Natural killer cell (primary cell): ENCODE data around the gene ROBO2. TPM values are rescaled to one million over a fixed set of nuclear protein-coding genes. Genes with fewer than 3 reads are reported as not detected.

Experiments used
- ATAC-seq, 3 donors: fragments of 150-1000 bp in 2 of 3; fragments of 200-7000 bp in 1 of 3; cut with Tn5 transposase; 1 replicate in 1 of 3; 2 replicates in 2 of 3; pipeline ENCODE4 v1.10.0; 2021; ENCODE audit warnings: mild to moderate bottlenecking in 2 of 3, moderate library complexity in 2 of 3
- DNase-seq, 2 donors: peaks; one replicate each; pipeline versions ENCODE4 v3.0.0 to v3.0.0-alpha.2; 2013 to 2021; ENCODE audit warnings: mixed read lengths in 1 of 2
- H3K27ac ChIP-seq: one replicate; pipeline ENCODE4 v1.5.1; 2013; ENCODE audit warnings: mild to moderate bottlenecking, low read length
- H3K27me3 ChIP-seq: one replicate; pipeline ENCODE4 v1.6.1; 2013; ENCODE audit warnings: low read length; ENCODE audit not compliant: control insufficient read depth, insufficient read depth
- H3K36me3 ChIP-seq: one replicate; pipeline ENCODE4 v1.6.1; 2013; ENCODE audit warnings: low read length; ENCODE audit not compliant: control insufficient read depth, insufficient read depth
- H3K4me1 ChIP-seq: one replicate; pipeline ENCODE4 v1.6.1; 2013; ENCODE audit warnings: low read length; ENCODE audit not compliant: control insufficient read depth, insufficient read depth
- H3K4me3 ChIP-seq: one replicate; pipeline ENCODE4 v1.5.1; 2013; ENCODE audit warnings: low read length
- H3K9me3 ChIP-seq: one replicate; pipeline ENCODE4 v1.6.1; 2013; ENCODE audit warnings: low read length; ENCODE audit not compliant: control insufficient read depth, insufficient read depth
- H3K27ac Mint-ChIP-seq, 2 donors: one replicate each; pipeline ENCODE4 v1.8.0; 2022; ENCODE audit warnings: mild to moderate bottlenecking in 2 of 2, mixed read lengths in 2 of 2, moderate library complexity in 1 of 2
- H3K27me3 Mint-ChIP-seq, 2 donors: one replicate each; pipeline ENCODE4 v1.8.0; 2022; ENCODE audit warnings: low read depth in 2 of 2, mixed read lengths in 2 of 2
- H3K36me3 Mint-ChIP-seq: one replicate; pipeline ENCODE4 v1.8.0; 2022; ENCODE audit warnings: mixed read lengths
- H3K4me1 Mint-ChIP-seq, 2 donors: one replicate each; pipeline ENCODE4 v1.8.0; 2022; ENCODE audit warnings: mixed read lengths in 2 of 2
- H3K4me3 Mint-ChIP-seq: one replicate; pipeline ENCODE4 v1.8.0; 2022; ENCODE audit warnings: mild to moderate bottlenecking, moderate library complexity, mixed read lengths
- H3K9me3 Mint-ChIP-seq, 2 donors: one replicate each; pipeline ENCODE4 v1.8.0; 2022; ENCODE audit warnings: mixed read lengths in 2 of 2
- WGBS: methylation state at CpG from one replicate; pipeline ENCODE4 v1.1.7; 2013; ENCODE audit warnings: missing lambda C conversion rate; ENCODE audit not compliant: insufficient coverage; 5-methylcytosine and 5-hydroxymethylcytosine counted together
- intact Hi-C: fragments of 100-400 bp; cut with micrococcal nuclease; formaldehyde crosslinking; loops from one replicate; pipeline ENCODE4 v1.14.2; 2022
- total RNA-seq, 4 donors: library from RNA; stranded (reverse); fragments of 120-200 nt in 1 of 4; gene quantifications; one replicate each; pipeline versions ENCODE4 v1.2.3 to v1.2.4, GENCODE V29; 2013 to 2022
- TF ChIP-seq, protein P1 (sequence below): fragments of 200-600 bp; IDR thresholded peaks from one replicate; pipeline ENCODE4 v1.8.0; 2022; ENCODE audit warnings: antibody characterized with exemption

Gene ROBO2
- total RNA-seq, 3 donors from 2014 or later (not counting 1 experiment from before 2014, with no cell fraction given): not detected

DNA sequence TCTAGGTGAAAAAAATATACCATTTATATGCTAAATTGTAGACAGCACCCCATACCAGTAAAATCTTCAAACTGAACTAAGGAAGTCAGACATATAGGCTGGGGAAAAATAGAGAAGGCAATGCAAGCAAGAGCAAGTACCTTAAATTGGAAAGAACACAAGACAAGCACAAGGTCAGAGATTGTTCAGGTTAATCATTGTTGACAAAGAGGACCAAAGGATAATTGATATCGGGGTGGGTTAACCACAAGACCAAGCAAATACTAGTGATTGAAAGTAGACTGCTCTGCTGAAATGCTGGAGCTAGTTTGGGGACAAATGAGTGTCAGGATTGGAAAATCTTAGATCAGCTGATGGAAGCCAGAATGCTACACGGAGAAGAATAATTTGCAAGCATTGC, 499.8 kb downstream of the ROBO2 start:
- no peak overlapping the region for H3K4me3 Mint-ChIP-seq
- no peak overlapping the region for H3K27ac ChIP-seq
- H3K27me3 ChIP-seq: no peaks in the 10 kb centered on the region
- TF ChIP-seq, protein P1, sequence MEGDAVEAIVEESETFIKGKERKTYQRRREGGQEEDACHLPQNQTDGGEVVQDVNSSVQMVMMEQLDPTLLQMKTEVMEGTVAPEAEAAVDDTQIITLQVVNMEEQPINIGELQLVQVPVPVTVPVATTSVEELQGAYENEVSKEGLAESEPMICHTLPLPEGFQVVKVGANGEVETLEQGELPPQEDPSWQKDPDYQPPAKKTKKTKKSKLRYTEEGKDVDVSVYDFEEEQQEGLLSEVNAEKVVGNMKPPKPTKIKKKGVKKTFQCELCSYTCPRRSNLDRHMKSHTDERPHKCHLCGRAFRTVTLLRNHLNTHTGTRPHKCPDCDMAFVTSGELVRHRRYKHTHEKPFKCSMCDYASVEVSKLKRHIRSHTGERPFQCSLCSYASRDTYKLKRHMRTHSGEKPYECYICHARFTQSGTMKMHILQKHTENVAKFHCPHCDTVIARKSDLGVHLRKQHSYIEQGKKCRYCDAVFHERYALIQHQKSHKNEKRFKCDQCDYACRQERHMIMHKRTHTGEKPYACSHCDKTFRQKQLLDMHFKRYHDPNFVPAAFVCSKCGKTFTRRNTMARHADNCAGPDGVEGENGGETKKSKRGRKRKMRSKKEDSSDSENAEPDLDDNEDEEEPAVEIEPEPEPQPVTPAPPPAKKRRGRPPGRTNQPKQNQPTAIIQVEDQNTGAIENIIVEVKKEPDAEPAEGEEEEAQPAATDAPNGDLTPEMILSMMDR: no peak
- H3K4me1 Mint-ChIP-seq: no peaks in the 10 kb centered on the region
- H3K27ac Mint-ChIP-seq: no peak overlapping the region
- H3K4me3 ChIP-seq: no peak overlapping the region
- no peaks in the 10 kb centered on the region for H3K9me3 ChIP-seq
- 97% methylated on average over 2 of the region's 2 CpGs for WGBS
- H3K9me3 Mint-ChIP-seq: peaks cover 3 to 12% of the 10 kb centered on the region in 2 donors
- H3K27me3 Mint-ChIP-seq: no peaks in the 10 kb centered on the region
- intact Hi-C loops: no loop called here
- H3K36me3 ChIP-seq: no peaks in the 10 kb centered on the region
- no peak for ATAC-seq
- DNase-seq: no peak
- H3K36me3 Mint-ChIP-seq: no peaks in the 10 kb centered on the region
- no peaks in the 10 kb centered on the region for H3K4me1 ChIP-seq

DNA sequence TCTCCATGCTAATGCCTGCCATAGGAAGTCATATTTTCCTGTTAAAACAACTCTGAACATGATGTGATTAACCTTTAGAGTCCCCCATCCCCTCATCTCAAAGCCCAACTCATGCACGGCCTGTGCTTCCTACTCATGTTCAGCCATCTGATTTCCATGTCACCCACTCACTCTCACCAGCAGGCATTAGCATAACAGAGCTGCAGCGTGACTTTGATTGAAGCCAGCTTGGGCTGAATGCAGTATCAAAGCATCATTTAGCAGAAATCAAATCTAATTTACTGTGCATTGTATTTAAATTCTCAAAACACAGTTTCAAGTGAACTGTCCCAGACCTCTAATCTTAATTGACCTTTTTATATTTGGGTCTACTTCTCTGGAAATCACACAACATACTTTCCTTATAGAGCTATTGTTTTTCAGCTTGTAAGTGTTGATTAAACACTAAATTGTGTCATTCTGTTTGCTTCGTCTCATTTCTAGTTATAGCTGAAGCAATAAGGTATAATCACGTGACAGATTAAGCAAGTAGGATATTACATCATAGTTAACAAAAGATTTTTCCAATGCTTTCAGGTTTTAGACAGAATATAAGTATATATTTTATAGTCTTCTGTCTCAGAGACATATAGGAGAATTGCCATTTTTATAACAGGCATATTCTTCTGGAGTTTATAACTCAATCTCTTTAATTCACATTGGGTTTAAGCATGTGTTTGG, 501.5 kb downstream of the ROBO2 start:
- H3K36me3 ChIP-seq: no peaks in the 10 kb centered on the region
- no peak for ATAC-seq
- 67% methylated on average over 2 of the region's 4 CpGs for WGBS
- no peaks in the 10 kb centered on the region for H3K4me1 ChIP-seq
- no peaks in the 10 kb centered on the region for H3K9me3 ChIP-seq
- Mint-ChIP-seq H3K27ac (no peak overlapping the region), H3K9me3 (peaks cover under 1 to 19% of the 10 kb centered on the region in 2 donors), H3K4me1 (no peaks in the 10 kb centered on the region), H3K4me3 (no peak overlapping the region), H3K36me3 (peaks cover 9% of the 10 kb centered on the region), H3K27me3 (no peaks in the 10 kb centered on the region)
- DNase-seq: no peak
- H3K4me3 ChIP-seq: no peak overlapping the region
- no peak overlapping the region for H3K27ac ChIP-seq
- intact Hi-C loops: no loop called here
- no peaks in the 10 kb centered on the region for H3K27me3 ChIP-seq
- TF ChIP-seq, protein P1: no peak

DNA sequence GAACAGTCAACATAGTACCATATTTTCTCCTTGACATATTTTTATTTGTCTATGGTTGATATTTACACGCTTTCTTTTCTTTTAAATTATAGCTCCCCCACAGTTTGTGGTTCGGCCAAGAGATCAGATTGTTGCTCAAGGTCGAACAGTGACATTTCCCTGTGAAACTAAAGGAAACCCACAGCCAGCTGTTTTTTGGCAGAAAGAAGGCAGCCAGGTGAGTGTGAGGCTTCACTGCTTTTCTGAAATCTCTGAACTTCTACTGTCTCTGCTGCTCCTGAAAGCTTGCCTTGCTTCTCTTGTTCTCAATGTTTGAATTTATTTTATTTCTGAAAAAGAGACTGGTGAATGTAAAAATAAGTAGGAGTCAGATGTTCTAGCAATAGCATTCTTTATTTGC, 506.3 kb downstream of the ROBO2 start:
- Histone ChIP-seq H3K27ac (no peak overlapping the region), H3K27me3 (no peaks in the 10 kb centered on the region), H3K4me3 (no peak overlapping the region), H3K4me1 (no peaks in the 10 kb centered on the region), H3K36me3 (no peaks in the 10 kb centered on the region), H3K9me3 (no peaks in the 10 kb centered on the region)
- TF ChIP-seq, protein P1: no peak
- no peaks in the 10 kb centered on the region for H3K4me1 Mint-ChIP-seq
- H3K27ac Mint-ChIP-seq: no peak overlapping the region
- no peak overlapping the region for H3K4me3 Mint-ChIP-seq
- no peak for ATAC-seq
- intact Hi-C loops: no loop called here
- H3K9me3 Mint-ChIP-seq: peaks cover 4 to 23% of the 10 kb centered on the region in 2 donors
- peaks cover 9% of the 10 kb centered on the region for H3K36me3 Mint-ChIP-seq
- WGBS: 81% methylated on average over 3 of the region's 3 CpGs
- no peak for DNase-seq
- H3K27me3 Mint-ChIP-seq: no peaks in the 10 kb centered on the region

DNA sequence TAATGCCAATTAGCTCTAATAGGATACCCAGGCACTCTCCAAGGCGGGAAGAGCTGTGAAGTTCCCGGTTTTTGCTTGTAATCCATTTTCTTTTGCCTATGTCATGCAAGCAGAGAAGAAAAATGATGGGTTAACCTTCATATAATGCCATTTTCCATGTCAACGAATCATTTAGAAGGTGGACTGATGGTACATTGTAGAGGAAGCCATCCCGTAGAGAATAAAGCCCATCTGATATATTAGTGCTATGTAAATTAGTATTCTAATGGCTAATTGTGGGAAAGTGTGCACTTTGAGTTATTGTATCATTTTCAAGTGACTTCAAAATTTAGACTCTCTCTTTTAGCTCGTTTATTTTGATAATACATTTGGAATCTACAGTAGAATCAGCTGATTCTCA, 509.1 kb downstream of the ROBO2 start:
- peaks cover 9% of the 10 kb centered on the region for H3K36me3 Mint-ChIP-seq
- no peaks in the 10 kb centered on the region for H3K9me3 ChIP-seq
- H3K4me3 ChIP-seq: no peak overlapping the region
- H3K9me3 Mint-ChIP-seq: peaks cover 9 to 27% of the 10 kb centered on the region in 2 donors
- no peak overlapping the region for H3K27ac ChIP-seq
- no peaks in the 10 kb centered on the region for H3K4me1 ChIP-seq
- no peaks in the 10 kb centered on the region for H3K4me1 Mint-ChIP-seq
- TF ChIP-seq, protein P1: no peak
- H3K36me3 ChIP-seq: no peaks in the 10 kb centered on the region
- no peak for ATAC-seq
- H3K4me3 Mint-ChIP-seq: no peak overlapping the region
- no peak for DNase-seq
- no peak overlapping the region for H3K27ac Mint-ChIP-seq
- no peaks in the 10 kb centered on the region for H3K27me3 Mint-ChIP-seq
- intact Hi-C loops: no loop called here
- H3K27me3 ChIP-seq: no peaks in the 10 kb centered on the region
- WGBS: 79% methylated on average over 3 of the region's 5 CpGs
